Activated T-cell treated with anti-CD3 and anti-CD28 coated beads for 4 hours (primary cell): ENCODE measurements around the gene CTNNBL1.

Source experiments
- DNase-seq: peaks from one replicate; pipeline ENCODE4 v3.0.0-alpha.2; 2020

The CTNNBL1 gene

DNA sequence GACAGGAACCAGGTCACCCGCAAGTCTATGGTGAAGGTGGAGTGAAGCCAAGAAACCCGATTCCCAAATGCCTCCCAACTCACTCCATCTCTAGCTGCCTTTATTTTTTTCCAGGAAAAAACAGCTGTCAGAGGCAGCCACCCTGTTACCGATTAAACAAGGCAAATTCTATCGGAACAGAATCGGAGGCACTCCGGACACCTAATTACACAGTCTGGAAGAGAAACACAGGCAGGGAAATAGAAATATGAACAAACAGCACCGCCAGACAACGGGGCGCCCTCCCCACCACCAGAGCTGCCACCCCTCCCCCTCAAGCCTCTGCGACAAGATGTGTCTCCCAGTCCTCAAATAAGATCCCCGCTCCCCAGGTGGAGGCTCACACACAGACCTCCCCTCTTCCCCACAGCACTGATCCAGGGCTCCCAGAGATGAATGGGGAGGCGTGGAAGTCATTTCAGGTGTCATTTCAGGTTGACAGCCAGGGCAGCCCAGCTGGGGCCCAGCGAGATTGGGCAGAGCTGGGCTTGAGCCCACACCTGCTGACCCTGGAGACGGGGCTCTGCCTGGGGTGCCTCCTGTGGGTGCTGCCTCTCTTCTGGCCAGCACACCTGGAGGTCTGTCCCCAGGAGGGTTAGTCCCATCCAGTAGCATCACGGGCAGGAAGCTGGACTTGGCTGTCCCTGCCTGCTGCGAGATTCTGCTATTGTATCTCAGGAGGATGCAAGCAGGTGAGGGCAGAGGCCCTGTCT is 189.3 kb downstream of the CTNNBL1 start:
- no peak for DNase-seq

GRCh38 chr20:37885042-37885441 is 191.2 kb downstream of the CTNNBL1 start:
- DNase-seq: no peak

GRCh38 chr20:37885593-37886503 is 192.0 kb downstream of the CTNNBL1 start:
- no peak for DNase-seq

DNA sequence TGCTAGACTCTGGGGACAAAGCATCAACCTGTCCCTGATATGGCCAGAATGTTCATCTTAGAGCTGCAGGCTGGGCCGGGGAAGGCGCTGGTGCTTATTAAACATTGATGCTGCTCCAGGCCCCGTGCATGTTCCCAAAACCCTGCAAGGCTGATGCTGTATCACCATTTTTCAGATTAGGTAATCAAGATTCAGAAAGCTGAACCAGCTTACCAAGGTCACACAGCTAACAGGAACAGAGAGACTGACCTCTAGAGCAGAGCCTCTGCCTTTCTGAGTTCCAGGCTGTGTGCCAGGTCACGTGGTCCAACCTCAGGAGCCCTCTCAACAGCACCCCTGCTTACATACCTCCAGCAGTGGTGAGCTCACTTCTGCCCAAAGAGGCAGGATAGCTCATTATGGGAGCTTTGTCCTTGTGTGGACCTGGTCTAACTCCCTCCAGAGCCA is 193.0 kb downstream of the CTNNBL1 start:
- DNase-seq: no peak

GRCh38 chr20:37888641-37889040 is 194.8 kb downstream of the CTNNBL1 start:
- DNase-seq: no peak

GRCh38 chr20:37890108-37890507 is 196.3 kb downstream of the CTNNBL1 start:
- no peak for DNase-seq

GRCh38 chr20:37890643-37891042 is 196.8 kb downstream of the CTNNBL1 start:
- no peak for DNase-seq

DNA sequence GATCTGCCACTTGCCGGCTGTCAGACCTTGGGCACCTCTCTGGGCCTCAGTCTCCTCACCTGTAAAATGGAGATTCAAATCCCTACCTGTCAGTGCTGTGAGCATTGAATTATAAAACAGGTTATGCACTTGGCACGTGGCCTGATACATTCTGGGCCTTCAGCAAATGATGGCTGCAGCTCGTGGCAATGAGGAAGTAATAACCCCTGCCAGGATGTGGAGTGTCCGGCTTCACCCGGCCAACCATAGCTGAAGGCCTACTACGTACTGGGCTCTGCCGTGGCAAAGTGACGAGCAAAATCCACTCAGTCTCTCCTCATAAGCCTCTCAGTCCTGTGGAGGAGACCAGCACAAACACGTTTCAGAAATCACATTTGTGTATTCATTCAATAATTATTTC is 198.2 kb downstream of the CTNNBL1 start:
- DNase-seq: no peak

DNA sequence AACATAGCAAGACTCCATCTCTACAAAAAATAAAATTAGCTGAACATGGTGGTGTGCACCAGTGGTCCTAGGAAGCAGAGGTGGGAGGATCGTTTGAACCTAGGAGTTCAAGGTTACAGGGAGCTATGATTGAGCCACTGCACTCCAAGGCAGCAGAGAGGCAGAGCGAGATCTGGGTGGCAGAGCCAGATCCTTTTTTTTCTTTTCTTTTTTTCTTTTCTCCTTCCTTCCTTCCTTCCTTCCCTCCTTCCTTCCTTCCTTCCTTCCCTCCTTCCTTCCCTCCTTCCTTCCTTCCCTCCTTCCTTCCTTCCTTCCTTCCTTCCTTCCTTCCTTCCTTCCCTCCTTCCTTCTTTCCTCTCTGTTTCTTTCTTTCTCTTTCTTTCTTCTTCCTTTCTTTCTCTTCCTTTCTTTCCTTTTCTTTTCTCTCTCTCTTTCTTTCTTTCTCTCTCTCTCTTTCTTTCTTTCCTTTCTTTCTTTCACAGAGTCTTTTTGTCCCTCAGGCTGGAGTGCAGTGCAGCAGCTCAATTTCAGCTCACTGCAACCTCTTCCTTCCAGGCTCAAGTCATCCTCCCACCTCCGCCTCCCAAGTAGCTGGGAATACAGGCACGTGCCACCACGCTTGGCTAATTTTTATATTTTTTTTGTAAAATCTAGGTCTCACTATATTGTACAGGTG is 199.9 kb downstream of the CTNNBL1 start:
- no peak for DNase-seq

GRCh38 chr20:37894454-37894853 is 200.6 kb downstream of the CTNNBL1 start:
- no peak for DNase-seq

GRCh38 chr20:37895166-37895565 is 201.3 kb downstream of the CTNNBL1 start:
- DNase-seq: no peak

DNA sequence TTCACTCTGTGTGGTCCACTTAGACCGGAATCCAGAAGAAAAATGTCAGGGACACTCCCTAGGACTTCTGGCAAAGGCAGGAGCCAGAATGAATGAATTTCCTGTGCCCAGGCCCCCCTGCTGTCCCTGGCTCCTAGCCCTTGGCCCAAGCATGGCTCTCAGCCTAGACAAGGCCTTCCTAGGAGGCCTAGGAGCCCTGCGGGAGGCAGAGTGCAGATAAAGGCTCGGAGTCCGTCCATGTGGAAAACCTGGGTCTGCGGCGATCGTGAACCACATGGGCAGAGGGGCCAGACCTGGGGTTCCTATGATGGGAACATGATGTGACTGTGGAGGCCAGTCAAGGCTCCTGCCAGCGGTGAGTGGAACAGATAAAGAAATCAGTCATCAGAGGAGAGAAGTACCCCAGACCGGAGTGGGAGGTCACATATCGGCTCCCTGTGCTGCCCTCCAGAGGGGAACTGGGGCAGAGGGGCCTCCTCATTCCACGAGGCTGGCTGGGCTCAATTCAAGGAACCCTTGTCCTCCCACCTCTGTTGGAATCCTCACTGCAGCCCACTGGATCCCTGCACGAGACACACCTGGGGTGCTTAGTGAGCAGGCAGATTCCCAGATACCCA is 203.2 kb downstream of the CTNNBL1 start:
- DNase-seq: no peak

GRCh38 chr20:37898233-37899104 is 204.6 kb downstream of the CTNNBL1 start:
- DNase-seq: no peak

GRCh38 chr20:37899105-37900045 is 205.5 kb downstream of the CTNNBL1 start:
- DNase-seq: no peak

GRCh38 chr20:37901240-37901639 is 207.4 kb downstream of the CTNNBL1 start:
- DNase-seq: no peak

GRCh38 chr20:37901654-37902503 is 208.0 kb downstream of the CTNNBL1 start:
- no peak for DNase-seq

GRCh38 chr20:37902504-37903313 is 208.9 kb downstream of the CTNNBL1 start, which contains the start of gene VSTM2L:
VSTM2L (plus strand) TSS chr20:37903127; CDS start chr20:37903351, 224 bp downstream.
- no peak for DNase-seq

DNA sequence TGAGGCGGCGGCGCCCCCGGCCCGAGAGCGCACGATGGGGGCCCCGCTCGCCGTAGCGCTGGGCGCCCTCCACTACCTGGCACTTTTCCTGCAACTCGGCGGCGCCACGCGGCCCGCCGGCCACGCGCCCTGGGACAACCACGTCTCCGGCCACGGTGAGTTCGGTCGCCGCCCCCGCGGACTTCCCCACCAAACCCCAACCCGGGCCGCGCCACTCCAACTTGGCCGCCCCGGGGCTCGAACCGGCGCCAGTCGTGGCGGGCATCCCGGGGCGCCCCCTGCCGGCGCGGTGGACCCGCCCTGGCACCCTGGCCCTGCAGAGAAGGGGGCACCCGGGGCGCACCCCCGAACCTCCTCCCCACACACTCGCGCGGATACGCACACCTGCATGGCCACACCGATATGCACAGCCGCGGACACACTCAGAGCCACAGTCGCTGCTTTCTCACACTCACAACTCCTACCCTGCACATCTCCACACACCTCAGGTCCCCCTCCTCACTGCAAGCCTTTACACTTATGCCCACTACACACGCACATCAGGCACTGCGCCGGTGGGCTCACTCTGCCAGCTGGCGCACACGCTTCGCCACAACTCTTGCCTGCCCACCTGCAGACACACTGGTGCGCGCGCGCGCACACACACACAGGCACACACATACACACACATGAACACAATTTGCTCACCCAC is 209.6 kb downstream of the CTNNBL1 start:
- DNase-seq: no peak
